Coronary artery (tissue), 2 donors: ENCODE results near the gene MAST4.

Experiments used
- DNase-seq: peaks from one replicate; pipeline ENCODE4 v3.0.0-alpha.2; 2017; ENCODE audit warnings: low spot score
- H3K27ac ChIP-seq, 2 donors: fragments of 200-600 bp; sonication (generic); one replicate each; pipeline ENCODE4 v1.5.1; 2016 to 2019
- H3K4me3 ChIP-seq: fragments of 200-600 bp; sonication (generic); 2 replicates; pipeline ENCODE4 v1.5.1; 2016; ENCODE audit warnings: mild to moderate bottlenecking, moderate library complexity
- CTCF ChIP-seq: fragments of 200-600 bp; sonication (generic); IDR thresholded peaks from one replicate; pipeline ENCODE4 v1.5.1; 2019; ENCODE audit warnings: antibody characterized with exemption

MAST4 gene

GRCh38 chr5:67189079-67189354 lies 592.8 kb downstream of the MAST4 start:
- H3K27ac ChIP-seq = no peak overlapping the region
- no peak overlapping the region for H3K4me3 ChIP-seq
- no peak for TF ChIP-seq CTCF
- no peak for DNase-seq

- TF ChIP-seq CTCF = no peak
- Histone ChIP-seq H3K4me3 (no peak overlapping the region), H3K27ac (no peak overlapping the region)
- no peak for DNase-seq
Measured at GRCh38 chr5:67189931-67190330, 593.7 kb downstream of the MAST4 start.

GRCh38 chr5:67190410-67190809 lies 594.2 kb downstream of the MAST4 start:
- TF ChIP-seq CTCF = no peak
- DNase-seq = no peak
- no peak overlapping the region for H3K4me3 ChIP-seq
- no peak overlapping the region for H3K27ac ChIP-seq

- TF ChIP-seq CTCF = no peak
- H3K4me3 ChIP-seq = no peak overlapping the region
Measured at GRCh38 chr5:67190861-67191260, 594.7 kb downstream of the MAST4 start.

GRCh38 chr5:67192719-67193438 lies 596.7 kb downstream of the MAST4 start:
- DNase-seq = no peak
- Histone ChIP-seq H3K27ac (peak overlapping the region in 1 of 2 donors; percentile 65), H3K4me3 (no peak overlapping the region)
- TF ChIP-seq CTCF = no peak

More at GRCh38 chr5:67190861-67191260, 594.7 kb downstream of the MAST4 start:
- no peak for DNase-seq
- H3K27ac ChIP-seq = no peak overlapping the region

- Histone ChIP-seq H3K27ac (peak overlapping the region in 1 of 2 donors; percentile 65), H3K4me3 (no peak overlapping the region)
- no peak for TF ChIP-seq CTCF
- DNase-seq = no peak
Measured at GRCh38 chr5:67193439-67193807, 597.2 kb downstream of the MAST4 start.

GRCh38 chr5:67194166-67194565 lies 598.0 kb downstream of the MAST4 start:
- H3K27ac ChIP-seq = peak overlapping the region in 1 of 2 donors; percentile 65
- no peak overlapping the region for H3K4me3 ChIP-seq
- DNase-seq = no peak
- TF ChIP-seq CTCF = no peak
